ENCODE results near the gene CHRNB1.

Gene CHRNB1

GRCh38 chr17:7465597-7466275 is 20.9 kb downstream of the CHRNB1 start:
- H2AFZ ChIP-seq (ENCODE audit: low read depth, low read length), result no peak overlapping the region
- H3K27me3 ChIP-seq (ENCODE audit: insufficient read depth, low read length, poor library complexity), result no peaks in the 10 kb centered on the region
- peaks cover 18% of the 10 kb centered on the region for H3K79me2 ChIP-seq (ENCODE audit: insufficient read depth, low read length)
- peaks cover 53% of the 10 kb centered on the region for H3K36me3 ChIP-seq (ENCODE audit: insufficient read depth, low read length)
- H3K27ac ChIP-seq (ENCODE audit: low read length), result no peak overlapping the region
- no peak overlapping the region for H3K4me3 ChIP-seq (ENCODE audit: low read depth in 1 of 2, low read length in 2 of 2)
- H3K4me1 ChIP-seq (ENCODE audit: insufficient read depth, low read length), result no peaks in the 10 kb centered on the region
- no peak for ATAC-seq (ENCODE audit: insufficient read depth, low read depth)
- H3K9me3 ChIP-seq (ENCODE audit: insufficient read depth, low read length, severe bottlenecking), result no peaks in the 10 kb centered on the region
- no peak overlapping the region for H3K9ac ChIP-seq (ENCODE audit: low read depth, low read length)
- no peak overlapping the region for H3K4me2 ChIP-seq (ENCODE audit: insufficient read depth, low read length)
- no peak for TF ChIP-seq CTCF (IDR thresholded peaks at IDR 0.05; ENCODE audit: borderline replicate concordance, extremely low read depth, low read length, poor library complexity, severe bottlenecking)
- TF ChIP-seq EZH2 (IDR thresholded peaks at IDR 0.05; ENCODE audit: borderline replicate concordance, low read depth, low read length, severe bottlenecking), result no peak
- H4K20me1 ChIP-seq (ENCODE audit: insufficient read depth, low read length), result peaks cover 10% of the 10 kb centered on the region; the same call in 1 of the 2 replicates
- DNase-seq, result no peak

GRCh38 chr17:7466318-7466638 is 21.4 kb downstream of the CHRNB1 start:
- H3K79me2 ChIP-seq (ENCODE audit: insufficient read depth, low read length), result peaks cover 23% of the 10 kb centered on the region
- DNase-seq, result no peak
- ATAC-seq (ENCODE audit: insufficient read depth, low read depth), result no peak

GRCh38 chr17:7466639-7467341 is 21.9 kb downstream of the CHRNB1 start:
- Histone ChIP-seq H3K27ac (ENCODE audit: low read length) (no peak overlapping the region), H4K20me1 (ENCODE audit: insufficient read depth, low read length) (peaks cover 11% of the 10 kb centered on the region; the same call in 1 of the 2 replicates), H3K4me2 (ENCODE audit: insufficient read depth, low read length) (no peak overlapping the region), H3K9ac (ENCODE audit: low read depth, low read length) (no peak overlapping the region), H3K4me3 (ENCODE audit: low read depth in 1 of 2, low read length in 2 of 2) (no peak overlapping the region), H3K36me3 (ENCODE audit: insufficient read depth, low read length) (peaks cover 44% of the 10 kb centered on the region), H2AFZ (ENCODE audit: low read depth, low read length) (no peak overlapping the region), H3K9me3 (ENCODE audit: insufficient read depth, low read length, severe bottlenecking) (no peaks in the 10 kb centered on the region), H3K4me1 (ENCODE audit: insufficient read depth, low read length) (no peaks in the 10 kb centered on the region), H3K79me2 (ENCODE audit: insufficient read depth, low read length) (peaks cover 28% of the 10 kb centered on the region), H3K27me3 (ENCODE audit: insufficient read depth, low read length, poor library complexity) (no peaks in the 10 kb centered on the region)
- ATAC-seq (ENCODE audit: insufficient read depth, low read depth) (no peak), DNase-seq (no peak)
- TF ChIP-seq CTCF (IDR thresholded peaks at IDR 0.05; ENCODE audit: borderline replicate concordance, extremely low read depth, low read length, poor library complexity, severe bottlenecking) (no peak), EZH2 (IDR thresholded peaks at IDR 0.05; ENCODE audit: borderline replicate concordance, low read depth, low read length, severe bottlenecking) (no peak)

More at GRCh38 chr17:7466318-7466638, 21.4 kb downstream of the CHRNB1 start:
- Histone ChIP-seq H4K20me1 (ENCODE audit: insufficient read depth, low read length) (peaks cover 11% of the 10 kb centered on the region; the same call in 1 of the 2 replicates), H3K36me3 (ENCODE audit: insufficient read depth, low read length) (peaks cover 50% of the 10 kb centered on the region), H3K9me3 (ENCODE audit: insufficient read depth, low read length, severe bottlenecking) (no peaks in the 10 kb centered on the region), H3K4me2 (ENCODE audit: insufficient read depth, low read length) (no peak overlapping the region), H3K27me3 (ENCODE audit: insufficient read depth, low read length, poor library complexity) (no peaks in the 10 kb centered on the region), H3K9ac (ENCODE audit: low read depth, low read length) (no peak overlapping the region), H3K27ac (ENCODE audit: low read length) (no peak overlapping the region), H3K4me1 (ENCODE audit: insufficient read depth, low read length) (no peaks in the 10 kb centered on the region), H3K4me3 (ENCODE audit: low read depth in 1 of 2, low read length in 2 of 2) (no peak overlapping the region), H2AFZ (ENCODE audit: low read depth, low read length) (no peak overlapping the region)
- TF ChIP-seq EZH2 (IDR thresholded peaks at IDR 0.05; ENCODE audit: borderline replicate concordance, low read depth, low read length, severe bottlenecking), result no peak

GRCh38 chr17:7467498-7467897 is 22.6 kb downstream of the CHRNB1 start:
- no peak overlapping the region for H3K4me2 ChIP-seq (ENCODE audit: insufficient read depth, low read length)
- H4K20me1 ChIP-seq (ENCODE audit: insufficient read depth, low read length), result peaks cover 11% of the 10 kb centered on the region; the same call in 1 of the 2 replicates
- H2AFZ ChIP-seq (ENCODE audit: low read depth, low read length), result no peak overlapping the region
- no peak for ATAC-seq (ENCODE audit: insufficient read depth, low read depth)
- H3K79me2 ChIP-seq (ENCODE audit: insufficient read depth, low read length), result peaks cover 33% of the 10 kb centered on the region
- H3K4me1 ChIP-seq (ENCODE audit: insufficient read depth, low read length), result no peaks in the 10 kb centered on the region
- H3K9ac ChIP-seq (ENCODE audit: low read depth, low read length), result no peak overlapping the region
- no peak overlapping the region for H3K27ac ChIP-seq (ENCODE audit: low read length)
- peaks cover 40% of the 10 kb centered on the region for H3K36me3 ChIP-seq (ENCODE audit: insufficient read depth, low read length)
- H3K27me3 ChIP-seq (ENCODE audit: insufficient read depth, low read length, poor library complexity), result no peaks in the 10 kb centered on the region
- H3K9me3 ChIP-seq (ENCODE audit: insufficient read depth, low read length, severe bottlenecking), result no peaks in the 10 kb centered on the region
- H3K4me3 ChIP-seq (ENCODE audit: low read depth in 1 of 2, low read length in 2 of 2), result no peak overlapping the region
- no peak for DNase-seq
- TF ChIP-seq EZH2 (IDR thresholded peaks at IDR 0.05; ENCODE audit: borderline replicate concordance, low read depth, low read length, severe bottlenecking), result no peak
- no peak for TF ChIP-seq CTCF (IDR thresholded peaks at IDR 0.05; ENCODE audit: borderline replicate concordance, extremely low read depth, low read length, poor library complexity, severe bottlenecking)
